Measurements from ENCODE around the gene IQGAP2.
A peak's percentile ranks its signal among the peaks of the same experiment; 100 is the strongest.

The IQGAP2 gene

DNA sequence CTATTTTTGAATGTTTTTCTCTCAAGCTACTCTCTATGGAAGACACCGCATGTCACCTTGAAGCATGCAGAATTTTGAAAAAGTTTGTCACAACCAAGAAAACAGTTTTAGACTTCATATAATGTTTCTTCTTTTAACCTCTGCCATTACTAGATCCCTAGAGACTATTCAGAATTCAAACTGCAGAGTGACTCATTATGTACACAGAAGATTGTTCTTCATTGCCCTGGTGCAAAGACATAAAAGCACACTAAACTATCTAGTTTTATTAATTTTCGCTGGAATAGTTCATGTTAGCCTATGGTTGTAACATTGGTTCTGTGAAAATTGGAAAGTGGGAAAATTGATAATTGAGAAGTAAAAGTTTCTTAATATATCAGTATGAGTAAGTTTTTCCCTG lies 201.8 kb downstream of the IQGAP2 start:
- DNase-seq (ENCODE audit: low read depth in 2 of 2) = no peak

DNA sequence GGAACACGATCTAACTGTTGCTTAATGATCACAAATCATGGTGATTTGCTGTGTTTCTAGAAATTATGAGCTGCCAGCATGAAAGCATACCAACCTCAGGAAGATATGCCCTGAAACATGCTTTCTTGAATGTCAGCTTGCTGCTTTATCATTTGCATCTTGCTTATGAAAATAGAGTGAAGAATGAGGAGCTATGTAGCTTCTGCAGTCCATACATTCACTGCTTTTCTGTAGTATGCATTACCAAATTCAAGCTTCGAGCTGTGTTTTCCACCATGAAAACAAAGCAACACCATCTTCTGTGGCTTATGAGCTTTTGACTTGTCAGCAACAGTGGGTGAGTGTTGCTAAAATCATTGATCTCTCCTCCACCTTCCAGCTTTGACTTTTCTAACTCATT lies 203.6 kb downstream of the IQGAP2 start:
- no peak for DNase-seq (ENCODE audit: low read depth in 2 of 2)

DNA sequence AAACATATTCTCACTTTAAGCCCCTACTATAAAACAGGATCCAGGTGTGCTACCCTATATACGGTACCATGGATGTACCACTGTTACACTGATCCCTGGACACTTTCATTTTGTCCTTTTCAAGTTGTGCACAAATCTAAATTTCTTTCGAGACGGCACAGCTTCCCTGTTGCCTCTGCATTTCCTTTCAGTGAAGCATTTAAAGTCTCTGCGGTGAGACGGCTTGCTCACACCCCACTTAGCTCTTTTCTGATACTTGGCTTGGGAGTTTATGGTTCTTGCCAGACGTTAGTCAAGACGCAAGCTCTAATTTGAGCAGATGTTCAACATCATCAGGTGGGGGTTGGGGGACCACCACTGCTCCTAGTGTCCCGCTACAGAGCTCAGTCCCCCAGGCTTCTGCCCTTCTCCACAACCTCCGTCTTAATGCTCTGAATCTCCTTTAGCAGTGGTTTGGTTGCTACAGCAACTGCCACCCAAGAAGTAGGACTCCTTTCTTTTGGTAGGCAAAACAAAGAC lies 204.3 kb downstream of the IQGAP2 start:
- no peak for DNase-seq (ENCODE audit: low read depth in 2 of 2)

DNA sequence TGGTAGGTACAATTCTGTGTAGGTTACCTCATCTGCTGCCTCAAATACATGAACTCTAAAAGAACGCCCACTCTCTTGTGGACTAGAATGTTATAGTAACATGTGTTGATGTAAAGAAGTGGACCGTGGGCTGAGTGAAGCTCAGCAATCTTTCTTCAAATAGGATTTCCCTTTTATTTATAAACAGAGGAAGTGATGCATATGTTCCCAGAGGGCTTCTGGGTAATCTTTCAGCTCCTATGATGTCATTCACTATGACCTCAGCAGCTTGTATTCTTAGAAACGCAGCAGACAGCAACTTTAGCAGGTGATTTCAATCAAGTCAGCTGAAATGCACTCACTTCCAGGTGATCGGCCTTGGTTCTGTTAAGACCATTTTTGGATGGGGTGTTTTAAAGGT lies 205.7 kb downstream of the IQGAP2 start:
- DNase-seq (ENCODE audit: low read depth in 2 of 2) = no peak

DNA sequence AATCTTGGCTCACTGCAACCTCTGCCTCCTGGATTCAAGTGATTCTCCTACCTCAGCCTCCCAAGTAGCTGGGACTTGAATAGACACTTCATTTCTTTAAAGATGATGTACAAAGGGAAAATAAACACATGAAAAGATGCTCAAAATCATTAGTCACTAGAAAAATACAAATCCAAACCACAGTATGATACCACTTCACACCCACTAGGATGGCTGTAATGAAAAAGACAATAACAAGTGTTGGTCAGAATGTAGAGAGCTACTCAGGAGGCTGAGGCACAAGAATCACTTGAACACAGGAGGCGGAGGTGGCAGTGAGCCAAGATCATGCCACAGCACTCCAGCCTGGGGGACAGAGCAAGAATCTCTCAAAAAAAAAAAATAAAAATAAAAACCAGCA lies 207.1 kb downstream of the IQGAP2 start:
- DNase-seq (ENCODE audit: low read depth in 2 of 2) = no peak

DNA sequence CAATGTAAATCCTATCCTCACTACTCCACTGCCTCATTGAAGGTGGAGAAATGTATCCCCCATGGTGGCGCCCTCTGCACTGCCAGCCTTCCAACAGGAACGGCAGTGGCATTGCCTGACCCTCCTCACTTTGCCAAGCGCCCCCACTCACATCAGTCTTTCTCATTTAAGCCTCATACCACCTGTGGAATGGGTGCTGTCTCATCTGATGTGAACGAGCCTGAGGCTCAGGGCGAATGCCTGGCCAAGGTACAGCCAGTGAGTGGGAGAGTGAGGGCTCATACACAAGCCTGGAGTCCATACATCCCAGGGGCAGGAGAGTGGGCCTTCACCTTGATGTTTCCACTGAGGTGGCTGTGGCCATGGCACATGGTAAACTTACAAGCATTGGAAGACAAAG lies 209.9 kb downstream of the IQGAP2 start:
- no peak for DNase-seq (ENCODE audit: low read depth in 2 of 2)

DNA sequence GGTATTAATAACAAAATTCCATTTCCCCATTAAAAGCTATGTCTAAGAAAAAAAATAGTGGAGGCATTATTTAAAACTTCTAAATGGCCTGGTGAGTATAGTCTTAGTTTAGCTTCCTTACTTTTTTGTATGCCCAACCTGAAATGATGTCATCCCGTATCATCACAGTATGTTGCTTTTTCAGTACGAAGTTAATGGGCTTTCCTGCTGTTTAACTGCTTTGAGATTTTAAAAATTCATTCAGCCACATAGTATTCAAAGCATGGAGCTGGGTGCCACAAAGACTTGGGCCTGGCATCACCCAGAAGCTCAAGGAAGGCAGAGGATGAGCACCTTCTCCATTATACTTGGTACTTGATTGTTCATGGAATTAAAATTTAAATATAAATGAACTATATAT lies 212.7 kb downstream of the IQGAP2 start:
- DNase-seq (ENCODE audit: low read depth in 2 of 2) = no peak

DNA sequence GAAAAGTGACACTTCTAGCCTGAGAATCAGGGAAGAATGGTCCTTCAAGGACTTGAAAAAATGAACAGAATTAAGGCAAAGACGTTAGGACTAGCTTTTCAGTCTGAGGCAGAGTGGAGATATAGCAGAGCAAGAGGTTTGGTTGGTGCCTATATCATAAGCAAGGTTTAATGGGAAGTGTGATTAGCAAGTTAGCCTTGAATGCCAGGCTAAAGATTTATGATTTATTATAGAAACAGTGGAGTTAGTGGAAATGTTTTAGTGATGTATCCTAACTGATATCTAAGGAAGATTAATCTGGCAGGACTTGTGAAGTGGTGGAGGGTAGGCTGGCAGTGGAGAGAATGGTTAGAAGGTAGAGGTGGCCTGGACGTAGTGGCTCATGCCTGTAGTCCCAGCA lies 213.1 kb downstream of the IQGAP2 start:
- no peak for DNase-seq (ENCODE audit: low read depth in 2 of 2)

DNA sequence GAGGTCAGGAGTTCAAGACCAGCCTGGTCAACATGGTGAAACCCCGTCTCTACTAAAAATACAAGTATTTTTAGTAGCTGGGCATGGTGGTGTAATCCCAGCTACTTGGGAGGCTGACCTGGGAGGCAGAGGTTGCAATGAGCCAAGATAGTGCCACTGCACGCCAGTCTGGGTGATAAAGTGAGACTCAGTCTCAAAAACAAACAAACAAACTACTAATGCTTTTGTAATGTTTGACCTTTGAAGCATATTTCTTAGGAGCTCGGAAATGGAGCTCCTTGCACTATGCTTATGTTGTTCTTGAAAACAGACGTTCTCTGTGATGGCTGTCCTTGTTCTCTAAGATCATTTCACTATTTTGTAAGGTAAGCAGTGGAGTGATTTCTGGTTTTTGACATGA lies 214.1 kb downstream of the IQGAP2 start:
- no peak for DNase-seq (ENCODE audit: low read depth in 2 of 2)

DNA sequence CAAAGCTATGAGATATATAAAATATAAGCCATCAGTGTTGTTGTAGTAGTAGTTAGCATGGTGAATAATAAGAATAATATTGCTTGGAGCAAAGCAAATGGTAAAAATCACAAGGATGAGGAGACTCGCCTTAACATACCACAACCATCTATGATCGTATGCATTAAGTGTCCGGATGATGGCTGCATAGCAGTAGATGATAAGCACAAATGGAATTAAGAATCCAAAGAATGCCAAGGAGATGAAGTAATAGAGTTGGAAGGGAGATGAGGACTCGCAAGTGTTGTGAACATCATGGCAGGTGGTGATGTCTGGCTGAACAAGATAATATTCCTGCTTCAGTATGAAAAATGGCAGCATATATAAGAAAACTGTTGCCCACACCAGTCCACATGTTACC lies 214.6 kb downstream of the IQGAP2 start:
- DNase-seq (ENCODE audit: low read depth in 2 of 2) = no peak

DNA sequence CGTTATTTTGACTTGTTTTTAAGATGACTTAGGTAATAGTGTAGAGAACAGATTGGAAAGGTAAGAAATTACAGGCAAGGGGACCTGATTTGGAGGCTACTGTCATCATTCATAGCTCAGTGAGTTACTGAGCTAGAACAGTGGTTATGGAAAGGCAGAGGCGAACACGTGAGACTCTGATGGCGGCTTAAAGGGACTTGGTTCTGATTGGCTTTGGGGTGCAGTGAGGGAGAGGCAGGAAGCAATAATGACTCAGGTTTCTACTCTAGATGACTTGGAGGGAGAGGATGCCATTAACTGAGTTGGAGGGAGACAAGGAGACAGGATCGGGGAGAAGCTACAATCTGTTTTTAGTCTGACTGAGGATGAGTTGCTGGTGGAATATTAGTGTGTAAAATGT lies 217.1 kb downstream of the IQGAP2 start:
- DNase-seq (ENCODE audit: low read depth in 2 of 2) = no peak

DNA sequence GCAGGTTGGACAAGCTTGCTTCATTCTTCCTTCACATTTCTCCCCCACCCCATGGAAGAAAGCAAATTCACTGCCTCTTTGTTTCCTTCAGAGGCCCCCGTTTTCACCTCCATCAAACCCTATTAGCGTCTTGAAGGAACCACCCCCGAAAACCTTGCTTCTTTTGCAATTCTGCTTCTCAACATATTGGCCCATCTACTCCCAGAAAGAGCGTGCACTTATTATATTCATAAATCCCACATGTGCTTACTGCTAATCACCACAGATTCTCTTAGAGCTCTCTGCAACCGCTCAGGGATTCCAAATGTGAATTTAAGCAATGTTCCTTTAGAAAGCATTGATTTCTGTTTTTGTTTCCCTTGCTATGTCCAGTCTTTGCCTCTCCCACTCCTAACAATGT lies 219.0 kb downstream of the IQGAP2 start:
- no peak for DNase-seq (ENCODE audit: low read depth in 2 of 2)

DNA sequence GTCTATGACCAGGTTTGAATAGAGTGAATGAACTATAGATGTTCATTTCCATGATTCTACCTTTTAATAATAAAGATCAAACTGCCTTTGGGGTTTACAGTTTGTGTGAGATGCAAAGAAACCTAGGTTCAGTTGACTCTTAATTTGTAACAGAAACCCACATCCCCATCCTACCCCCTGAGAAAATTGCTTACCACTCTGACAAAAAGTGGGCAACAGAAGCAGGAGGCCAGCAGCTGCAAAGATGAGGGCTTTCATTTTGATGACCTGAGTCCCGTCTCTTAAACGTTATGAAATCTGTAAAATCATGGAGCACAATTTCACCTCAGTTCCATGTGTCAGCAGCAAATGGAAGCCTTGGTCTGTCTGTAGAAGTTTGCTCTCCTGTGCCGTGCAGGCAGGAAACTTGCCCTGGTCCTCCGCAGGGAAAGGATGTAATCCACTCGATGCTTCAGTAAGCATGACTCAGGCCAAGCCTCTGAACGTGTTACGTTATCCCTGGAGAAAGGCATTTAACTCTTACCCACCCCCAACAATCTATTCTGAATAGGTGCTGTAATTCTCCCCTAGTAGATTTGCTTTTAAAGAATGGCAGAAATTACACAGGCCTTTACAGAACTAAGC lies 220.0 kb downstream of the IQGAP2 start, which contains the start of gene F2RL2:
F2RL2 (minus strand) TSS at position 431 of the 624 bp plus-strand sequence; CDS start at position 258, 173 bp downstream.
- DNase-seq (ENCODE audit: low read depth in 2 of 2) = no peak

DNA sequence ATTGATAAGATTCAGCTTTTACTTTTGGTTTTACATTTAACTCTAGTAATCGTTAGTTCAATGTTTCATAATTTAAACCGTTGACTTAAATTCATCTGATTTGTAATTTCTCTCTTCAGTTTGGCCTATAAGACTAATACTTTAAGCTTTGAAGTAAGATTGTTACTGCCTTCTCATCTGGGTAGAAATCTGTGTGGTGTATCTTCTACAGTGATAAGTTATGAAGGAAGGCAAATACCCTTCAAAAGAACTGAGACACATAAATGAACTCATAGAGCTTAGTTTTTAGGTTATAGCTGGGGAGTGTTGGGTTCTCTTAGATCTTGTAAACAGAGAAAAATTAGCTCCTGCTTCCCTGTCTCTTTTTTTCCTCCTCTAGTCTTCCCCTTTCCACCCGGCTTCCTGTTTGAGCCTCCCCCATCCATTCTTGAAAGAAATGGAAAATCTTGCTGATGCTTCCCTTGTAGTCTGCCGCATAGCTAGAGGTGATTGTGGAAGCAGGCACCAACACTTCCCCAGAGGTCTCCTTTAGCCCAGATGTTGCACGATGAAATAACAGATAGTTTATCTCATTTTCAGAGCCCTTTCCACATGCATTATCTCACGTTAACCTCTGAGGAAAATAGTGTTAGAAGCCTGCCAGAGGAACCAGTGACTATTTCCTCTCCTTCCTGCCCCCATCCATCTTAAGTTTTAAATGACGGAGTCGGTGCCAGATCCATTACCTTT lies 222.2 kb downstream of the IQGAP2 start:
- DNase-seq (ENCODE audit: low read depth in 2 of 2) = no peak

DNA sequence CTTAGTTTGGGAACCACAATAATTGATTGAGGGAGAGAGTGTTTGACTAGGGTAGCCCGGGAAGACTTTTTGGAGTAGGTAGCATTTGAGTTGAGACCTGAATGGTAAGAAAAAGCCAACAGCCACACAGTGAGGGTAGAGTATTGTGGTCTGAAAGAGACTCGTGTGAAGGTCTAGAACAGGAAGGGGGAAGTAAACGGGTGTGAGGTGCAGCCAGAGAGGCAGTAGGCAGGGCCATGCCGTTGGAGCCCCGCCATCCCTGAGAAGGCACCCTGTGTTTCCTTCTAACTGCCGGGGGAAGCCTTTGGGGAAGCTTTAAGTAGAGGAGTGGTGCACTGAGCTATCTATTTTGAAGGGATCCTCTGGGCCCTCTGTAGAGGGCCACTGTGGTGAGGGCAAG lies 223.7 kb downstream of the IQGAP2 start:
- no peak for DNase-seq (ENCODE audit: low read depth in 2 of 2)

DNA sequence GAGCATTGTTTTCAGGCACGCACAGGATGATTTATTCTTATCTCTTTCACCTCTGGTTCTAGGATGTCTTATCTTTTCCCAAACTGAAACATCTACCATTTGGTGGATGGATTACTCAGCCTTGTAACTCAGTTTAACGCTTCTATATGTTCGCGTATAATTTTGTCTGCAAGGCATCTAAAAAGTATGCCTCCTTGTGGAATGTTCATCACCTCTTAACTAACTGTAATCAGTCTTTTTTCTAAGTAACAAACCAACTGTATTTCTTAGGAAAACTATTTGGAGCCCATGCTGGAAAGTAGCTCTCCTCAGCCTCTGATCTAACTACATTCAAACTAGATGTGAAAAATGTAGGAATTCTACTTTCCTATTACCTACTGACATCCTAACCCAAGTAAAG lies 231.6 kb downstream of the IQGAP2 start:
- DNase-seq (ENCODE audit: low read depth in 2 of 2) = no peak

DNA sequence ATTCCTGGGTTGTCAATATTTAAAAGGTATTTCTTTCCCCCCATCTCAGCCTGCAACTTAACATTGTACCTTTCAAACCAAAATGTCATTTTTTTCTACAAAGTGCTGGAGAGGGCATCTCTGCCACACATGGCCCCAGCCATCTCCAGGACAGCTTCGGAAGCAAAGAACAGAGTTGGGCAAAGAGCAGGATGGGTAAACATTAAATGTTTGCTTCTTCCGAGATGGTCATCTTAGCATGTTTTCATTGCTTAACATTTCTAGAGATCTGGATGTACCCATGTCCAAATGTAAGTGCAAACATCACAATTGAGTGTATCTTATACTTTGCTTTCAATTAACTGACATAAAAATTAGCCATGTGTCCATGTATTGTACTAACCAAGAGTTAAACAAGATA lies 234.4 kb downstream of the IQGAP2 start:
- no peak for DNase-seq (ENCODE audit: low read depth in 2 of 2)

DNA sequence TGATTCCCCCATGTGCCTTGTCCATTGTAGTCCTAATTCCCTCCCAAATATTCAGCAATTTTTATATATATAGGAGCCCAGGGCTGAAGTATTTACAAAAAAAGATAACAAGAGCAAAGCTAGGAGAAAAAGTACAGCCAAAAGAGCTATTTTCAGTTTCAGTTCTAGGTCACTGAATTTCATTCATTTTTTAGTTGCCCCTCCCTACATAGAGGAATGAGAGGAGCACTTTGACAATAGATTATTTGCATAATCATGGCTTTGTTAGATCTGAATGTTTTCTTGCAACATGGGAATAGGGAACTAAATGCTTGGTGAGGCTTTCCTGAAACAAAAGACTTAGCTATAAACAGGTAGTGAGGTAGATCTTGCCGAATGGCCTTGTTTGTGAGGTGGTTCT lies 235.4 kb downstream of the IQGAP2 start:
- DNase-seq (ENCODE audit: low read depth in 2 of 2) = no peak

DNA sequence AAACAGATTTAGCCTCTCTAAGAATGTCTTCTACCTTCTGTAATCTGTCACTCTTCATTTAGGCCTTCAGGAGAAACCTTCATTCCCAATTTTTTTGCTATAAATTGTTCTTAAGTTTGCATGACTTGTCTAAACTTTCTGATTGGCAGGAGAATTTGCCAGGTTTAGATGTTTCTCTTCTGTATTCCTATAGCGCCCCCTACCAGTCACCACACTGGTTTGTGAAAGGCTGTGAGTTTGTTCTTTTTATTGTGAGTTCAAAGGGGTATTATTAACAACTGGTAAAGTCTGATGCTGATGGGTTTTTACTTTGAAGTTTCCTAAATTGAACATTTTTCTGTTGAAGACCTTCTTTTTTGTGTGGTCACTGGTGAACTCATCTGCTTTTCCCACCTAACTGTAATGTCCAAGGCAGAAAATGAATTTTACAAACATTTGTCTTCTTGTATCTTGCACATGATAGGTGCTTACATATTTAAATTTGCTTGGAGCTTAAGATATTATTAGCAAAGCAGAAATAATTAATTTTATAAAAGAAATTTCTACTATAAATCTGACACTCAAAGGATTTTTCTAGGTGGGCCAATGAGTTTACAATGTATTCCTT lies 238.5 kb downstream of the IQGAP2 start:
- DNase-seq (ENCODE audit: low read depth in 2 of 2) = peak; percentile 27 to 49

DNA sequence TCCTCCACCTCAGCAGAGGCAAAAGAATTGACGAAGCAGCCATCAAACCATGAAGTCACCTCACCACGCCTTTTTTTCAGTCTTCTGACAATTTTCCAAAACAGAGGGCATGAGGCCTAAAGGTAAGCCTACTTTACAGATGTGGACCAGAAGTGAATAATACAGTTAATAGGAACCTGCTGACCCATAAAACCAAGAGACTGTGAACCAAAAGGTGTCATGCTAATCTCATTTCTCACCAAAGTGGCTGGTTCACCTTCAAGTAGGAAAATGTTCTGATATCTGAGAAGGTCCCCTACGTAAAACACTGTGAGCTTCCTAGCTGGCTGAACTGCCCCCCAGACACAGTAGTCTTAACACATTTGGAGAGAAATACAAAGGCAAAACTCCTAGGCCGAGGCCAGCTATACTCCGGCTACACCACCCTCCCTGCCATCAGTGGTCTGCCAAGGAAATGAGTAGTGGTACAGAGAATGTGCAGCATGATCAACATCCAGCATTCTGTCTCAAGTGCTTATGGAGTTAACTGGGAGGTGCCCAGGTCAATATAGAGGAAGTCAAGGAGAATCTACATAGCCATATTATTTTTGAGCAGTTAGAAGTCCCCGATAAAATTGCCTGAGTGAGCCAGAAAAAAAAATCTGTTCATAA lies 239.4 kb downstream of the IQGAP2 start:
- DNase-seq (ENCODE audit: low read depth in 2 of 2) = no peak

DNA sequence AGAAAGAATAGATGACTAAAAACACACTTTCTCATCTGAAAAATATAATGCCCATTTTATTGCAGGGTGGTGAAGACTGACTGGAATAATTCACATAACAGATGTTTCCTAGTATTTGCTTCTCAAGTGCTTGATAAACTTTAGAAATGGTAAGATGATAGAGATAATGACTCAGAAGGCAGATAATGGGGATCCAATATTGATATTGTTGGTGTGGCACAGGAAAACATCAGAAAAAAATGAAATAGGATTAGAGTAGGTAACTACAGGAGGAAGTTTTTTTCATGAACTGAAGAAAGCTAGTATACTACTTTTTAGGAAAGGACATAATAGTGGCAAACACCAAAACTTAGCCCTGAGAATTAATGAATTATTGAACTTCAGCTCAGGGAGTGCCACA lies 240.3 kb downstream of the IQGAP2 start:
- no peak for DNase-seq (ENCODE audit: low read depth in 2 of 2)

DNA sequence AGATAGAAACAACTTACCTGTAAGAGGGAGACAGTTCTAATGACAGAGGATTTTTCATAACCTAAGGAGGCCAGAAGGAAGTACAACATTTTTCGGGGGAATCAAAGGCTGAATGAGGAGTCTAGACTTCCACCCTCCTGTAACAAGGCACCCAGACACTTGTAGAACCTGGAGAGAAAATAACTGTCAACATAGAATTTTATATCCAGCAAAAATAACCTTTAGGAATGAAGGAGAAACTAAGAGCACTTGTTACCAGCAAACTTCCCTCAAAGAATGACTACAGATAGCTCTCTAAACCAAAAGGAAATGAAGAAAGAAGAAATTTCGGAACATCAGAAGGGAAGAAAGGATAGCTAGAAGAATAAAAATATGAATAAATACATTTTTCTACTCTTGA lies 246.1 kb downstream of the IQGAP2 start:
- DNase-seq (ENCODE audit: low read depth in 2 of 2) = no peak

Measured in stimulated activated CD8-positive, alpha-beta memory T cell treated with anti-CD3 and anti-CD28 coated beads, Interleukin-7, amount 100 ng/mL, for 1 hour (primary cell).